GM12878 (cell line): ENCODE data around the gene C5. TPM values are rescaled to one million over a fixed set of nuclear protein-coding genes. Genes with fewer than 3 reads are reported as not detected.

ENCODE experiments used
- CBX5 ChIP-seq: sonication (generic); IDR thresholded peaks from 2 replicates; pipeline ENCODE4 v1.6.1; 2016; ENCODE audit warnings: low read depth, moderate library complexity, mild to moderate bottlenecking, inconsistent platforms
- CREM ChIP-seq: IDR thresholded peaks from 2 replicates; pipeline ENCODE4 v1.6.1; 2014; ENCODE audit warnings: antibody characterized with exemption, low read depth
- CUX1 ChIP-seq: IDR thresholded peaks from 2 replicates; pipeline ENCODE4 v1.6.1; 2012; ENCODE audit warnings: improper control_type of control experiment, low read depth, low read length; ENCODE audit not compliant: insufficient replicate concordance
- ESRRA ChIP-seq: IDR thresholded peaks from 2 replicates; pipeline ENCODE4 v1.6.1; 2012; ENCODE audit warnings: mild to moderate bottlenecking, low read length, improper control_type of control experiment
- FOXM1 ChIP-seq: IDR thresholded peaks from 2 replicates; pipeline ENCODE4 v1.6.1; 2012; ENCODE audit warnings: low read depth, mild to moderate bottlenecking, inconsistent platforms, low read length, moderate library complexity
- GATAD2B ChIP-seq: fragments of 450-650 bp; conservative IDR thresholded peaks from 2 replicates; pipeline ENCODE4 v1.6.1; 2017; ENCODE audit warnings: low read depth, mild to moderate bottlenecking, moderate library complexity
- KLF5 ChIP-seq: fragments of 450-650 bp; IDR thresholded peaks from 2 replicates; pipeline ENCODE4 v1.6.1; 2014; ENCODE audit warnings: mild to moderate bottlenecking; ENCODE audit not compliant: partially characterized antibody
- POLR2AphosphoS5 ChIP-seq: IDR thresholded peaks from 2 replicates; pipeline ENCODE4 v1.6.1; 2011; ENCODE audit warnings: mild to moderate bottlenecking, low read length, inconsistent platforms
- RB1 ChIP-seq: fragments of 450-650 bp; formaldehyde crosslinking; IDR thresholded peaks from 2 replicates; pipeline ENCODE4 v1.6.1; 2017; ENCODE audit warnings: mild to moderate bottlenecking, borderline replicate concordance
- RCOR1 ChIP-seq: conservative IDR thresholded peaks from 2 replicates; pipeline ENCODE4 v1.6.1; 2012; ENCODE audit warnings: low read depth, low read length, improper control_type of control experiment
- SMAD1 ChIP-seq: fragments of 450-650 bp; IDR thresholded peaks from 2 replicates; pipeline ENCODE4 v1.6.1; 2018; ENCODE audit warnings: mild to moderate bottlenecking, low read depth; ENCODE audit not compliant: partially characterized antibody
- SMARCA5 ChIP-seq: fragments of 450-650 bp; IDR thresholded peaks from 2 replicates; pipeline ENCODE4 v1.6.1; 2017; ENCODE audit warnings: mild to moderate bottlenecking
- SMC3 ChIP-seq: IDR thresholded peaks from 2 replicates; pipeline ENCODE4 v1.6.1; 2011; ENCODE audit warnings: low read length, improper control_type of control experiment, borderline replicate concordance
- SUPT20H ChIP-seq: IDR thresholded peaks from 2 replicates; pipeline ENCODE4 v1.6.1; 2011; ENCODE audit warnings: low read depth, mild to moderate bottlenecking, low read length, moderate library complexity, borderline replicate concordance; ENCODE audit not compliant: control insufficient read depth
- ZBED1 ChIP-seq: IDR thresholded peaks from 2 replicates; pipeline ENCODE4 v1.6.1; 2016; ENCODE audit warnings: borderline replicate concordance
- ZNF217 ChIP-seq: fragments of 450-650 bp; IDR thresholded peaks from 2 replicates; pipeline ENCODE4 v1.6.1; 2017; ENCODE audit warnings: antibody characterized with exemption, mild to moderate bottlenecking
- polyA plus RNA-seq, 11 experiments: library from polyadenylated mRNA; depleted of rRNA in 4 of 11; unstranded in 6 of 11; stranded (reverse) in 5 of 11; fragments of >200 nt; fragmentation: Nextera tagmentation in 4 of 11; fragmentation: Illumina TruSeq in 1 of 11; extraction: Ambion mirVana in 4 of 11; extraction: Trizol in 1 of 11; gene quantifications; 1 replicate in 1 of 11; 2 replicates in 10 of 11; pipeline versions ENCODE4 v1.2.1 to v1.2.3, GENCODE V29; 2011 to 2016; ENCODE audit warnings: inconsistent platforms in 2 of 11, missing spikeins in 2 of 11, low read depth in 1 of 11
- total RNA-seq, 4 experiments: library from RNA; depleted of rRNA in 3 of 4; stranded (reverse); fragments of >200 nt in 3 of 4; fragmentation: Illumina TruSeq in 1 of 4; extraction: Trizol in 1 of 4; gene quantifications; 2 replicates each; pipeline versions ENCODE4 v1.2.1 to v1.2.3, GENCODE V29; 2013 to 2021
- TF ChIP-seq, protein P1 (sequence below): IDR thresholded peaks from 2 replicates; pipeline ENCODE4 v1.6.1; 2012; ENCODE audit warnings: low read depth, low read length, improper control_type of control experiment
- TF ChIP-seq, protein P2 (sequence below): IDR thresholded peaks from 2 replicates; pipeline ENCODE4 v1.6.1; 2011; ENCODE audit warnings: mild to moderate bottlenecking, low read depth, low read length, moderate library complexity; ENCODE audit not compliant: insufficient replicate concordance
- TF ChIP-seq, protein P3 (sequence below): fragments of 450-650 bp; IDR thresholded peaks from 2 replicates; pipeline ENCODE4 v1.6.1; 2017; ENCODE audit warnings: mild to moderate bottlenecking, moderate library complexity

The C5 gene
- total and polyA plus RNA-seq, 10 of the 15 experiments (the other 5 are each of a cell fraction or from before 2014, with no cell fraction given): 0.39 to 2.2 (median 1.2) TPM

- TF ChIP-seq GATAD2B (peak; percentile 80; the same call in 1 of the 2 replicates), SUPT20H (no peak), ZNF217 (no peak; the same call in 1 of the 2 replicates), CBX5 (no peak), ESRRA (no peak), RCOR1 (no peak), SMAD1 (no peak), FOXM1 (no peak), CUX1 (no peak), CREM (no peak), ZBED1 (peak; percentile 15; the same call in 1 of the 2 replicates), SMARCA5 (no peak), POLR2AphosphoS5 (no peak; the same call in 1 of the 2 replicates), KLF5 (no peak), RB1 (no peak), SMC3 (peak; percentile 5; the same call in 1 of the 2 replicates)
- TF ChIP-seq, protein P1, sequence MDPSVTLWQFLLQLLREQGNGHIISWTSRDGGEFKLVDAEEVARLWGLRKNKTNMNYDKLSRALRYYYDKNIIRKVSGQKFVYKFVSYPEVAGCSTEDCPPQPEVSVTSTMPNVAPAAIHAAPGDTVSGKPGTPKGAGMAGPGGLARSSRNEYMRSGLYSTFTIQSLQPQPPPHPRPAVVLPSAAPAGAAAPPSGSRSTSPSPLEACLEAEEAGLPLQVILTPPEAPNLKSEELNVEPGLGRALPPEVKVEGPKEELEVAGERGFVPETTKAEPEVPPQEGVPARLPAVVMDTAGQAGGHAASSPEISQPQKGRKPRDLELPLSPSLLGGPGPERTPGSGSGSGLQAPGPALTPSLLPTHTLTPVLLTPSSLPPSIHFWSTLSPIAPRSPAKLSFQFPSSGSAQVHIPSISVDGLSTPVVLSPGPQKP: peak; percentile 55
- TF ChIP-seq, protein P2, sequence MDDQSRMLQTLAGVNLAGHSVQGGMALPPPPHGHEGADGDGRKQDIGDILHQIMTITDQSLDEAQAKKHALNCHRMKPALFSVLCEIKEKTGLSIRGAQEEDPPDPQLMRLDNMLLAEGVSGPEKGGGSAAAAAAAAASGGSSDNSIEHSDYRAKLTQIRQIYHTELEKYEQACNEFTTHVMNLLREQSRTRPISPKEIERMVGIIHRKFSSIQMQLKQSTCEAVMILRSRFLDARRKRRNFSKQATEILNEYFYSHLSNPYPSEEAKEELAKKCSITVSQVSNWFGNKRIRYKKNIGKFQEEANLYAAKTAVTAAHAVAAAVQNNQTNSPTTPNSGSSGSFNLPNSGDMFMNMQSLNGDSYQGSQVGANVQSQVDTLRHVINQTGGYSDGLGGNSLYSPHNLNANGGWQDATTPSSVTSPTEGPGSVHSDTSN: no peak
- TF ChIP-seq, protein P3, sequence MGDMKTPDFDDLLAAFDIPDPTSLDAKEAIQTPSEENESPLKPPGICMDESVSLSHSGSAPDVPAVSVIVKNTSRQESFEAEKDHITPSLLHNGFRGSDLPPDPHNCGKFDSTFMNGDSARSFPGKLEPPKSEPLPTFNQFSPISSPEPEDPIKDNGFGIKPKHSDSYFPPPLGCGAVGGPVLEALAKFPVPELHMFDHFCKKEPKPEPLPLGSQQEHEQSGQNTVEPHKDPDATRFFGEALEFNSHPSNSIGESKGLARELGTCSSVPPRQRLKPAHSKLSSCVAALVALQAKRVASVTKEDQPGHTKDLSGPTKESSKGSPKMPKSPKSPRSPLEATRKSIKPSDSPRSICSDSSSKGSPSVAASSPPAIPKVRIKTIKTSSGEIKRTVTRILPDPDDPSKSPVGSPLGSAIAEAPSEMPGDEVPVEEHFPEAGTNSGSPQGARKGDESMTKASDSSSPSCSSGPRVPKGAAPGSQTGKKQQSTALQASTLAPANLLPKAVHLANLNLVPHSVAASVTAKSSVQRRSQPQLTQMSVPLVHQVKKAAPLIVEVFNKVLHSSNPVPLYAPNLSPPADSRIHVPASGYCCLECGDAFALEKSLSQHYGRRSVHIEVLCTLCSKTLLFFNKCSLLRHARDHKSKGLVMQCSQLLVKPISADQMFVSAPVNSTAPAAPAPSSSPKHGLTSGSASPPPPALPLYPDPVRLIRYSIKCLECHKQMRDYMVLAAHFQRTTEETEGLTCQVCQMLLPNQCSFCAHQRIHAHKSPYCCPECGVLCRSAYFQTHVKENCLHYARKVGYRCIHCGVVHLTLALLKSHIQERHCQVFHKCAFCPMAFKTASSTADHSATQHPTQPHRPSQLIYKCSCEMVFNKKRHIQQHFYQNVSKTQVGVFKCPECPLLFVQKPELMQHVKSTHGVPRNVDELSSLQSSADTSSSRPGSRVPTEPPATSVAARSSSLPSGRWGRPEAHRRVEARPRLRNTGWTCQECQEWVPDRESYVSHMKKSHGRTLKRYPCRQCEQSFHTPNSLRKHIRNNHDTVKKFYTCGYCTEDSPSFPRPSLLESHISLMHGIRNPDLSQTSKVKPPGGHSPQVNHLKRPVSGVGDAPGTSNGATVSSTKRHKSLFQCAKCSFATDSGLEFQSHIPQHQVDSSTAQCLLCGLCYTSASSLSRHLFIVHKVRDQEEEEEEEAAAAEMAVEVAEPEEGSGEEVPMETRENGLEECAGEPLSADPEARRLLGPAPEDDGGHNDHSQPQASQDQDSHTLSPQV: no peak
Observed at GRCh38 chr9:120928483-120929228, 121.4 kb downstream of the C5 start (continued).
